Measurements from ENCODE around the gene LRRC47. TPM values are rescaled to one million over a fixed set of nuclear protein-coding genes. Genes with fewer than 3 reads are reported as not detected.

The LRRC47 gene
- total RNA-seq, 1 donor from 2014 or later: 54.7 TPM

DNA sequence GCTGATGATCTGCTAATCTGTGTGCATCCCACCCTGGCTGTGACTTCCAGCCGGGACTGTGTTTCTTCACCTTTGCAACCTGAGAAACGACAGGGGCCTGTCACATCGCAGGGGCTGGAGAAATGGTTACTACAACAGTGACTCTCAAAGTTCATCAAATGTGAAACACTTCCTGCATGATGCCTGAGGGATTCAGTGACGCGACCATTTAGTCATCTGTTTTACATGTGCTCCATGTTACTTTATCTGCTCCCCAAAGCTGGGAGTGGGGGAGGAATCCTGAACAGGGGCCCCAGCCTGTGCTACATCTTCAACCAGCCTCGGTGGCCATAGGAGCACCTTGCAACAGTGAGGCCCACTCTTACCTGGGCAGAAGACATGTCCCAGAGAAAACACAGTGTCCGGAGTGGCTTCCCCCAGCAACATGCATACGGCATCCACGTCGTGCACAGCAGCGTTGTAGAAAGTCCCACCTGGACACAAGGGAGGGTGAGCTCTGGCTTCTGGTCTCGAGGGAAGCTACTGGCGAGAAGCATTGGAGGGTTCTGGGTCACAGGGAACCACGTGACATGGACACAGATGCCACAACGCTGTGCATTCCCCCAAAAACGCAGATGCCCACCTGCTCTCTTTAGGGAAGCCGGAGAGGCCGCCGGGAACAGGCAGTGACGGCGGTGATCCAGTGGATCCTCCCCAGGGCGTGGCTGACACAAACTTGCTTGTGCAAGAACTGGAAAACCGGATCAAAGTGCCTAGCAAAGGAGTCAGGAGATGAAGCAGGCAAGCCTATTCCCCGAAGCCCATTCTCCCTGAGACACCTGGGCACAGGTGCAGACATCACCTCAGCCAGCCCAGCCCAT, 53.6 kb downstream of the LRRC47 start:
- DNase-seq (peak; percentile 37), ATAC-seq (ENCODE audit: poor library complexity) (no peak)
- intact Hi-C loops (cut with DNase I): no loop called here

DNA sequence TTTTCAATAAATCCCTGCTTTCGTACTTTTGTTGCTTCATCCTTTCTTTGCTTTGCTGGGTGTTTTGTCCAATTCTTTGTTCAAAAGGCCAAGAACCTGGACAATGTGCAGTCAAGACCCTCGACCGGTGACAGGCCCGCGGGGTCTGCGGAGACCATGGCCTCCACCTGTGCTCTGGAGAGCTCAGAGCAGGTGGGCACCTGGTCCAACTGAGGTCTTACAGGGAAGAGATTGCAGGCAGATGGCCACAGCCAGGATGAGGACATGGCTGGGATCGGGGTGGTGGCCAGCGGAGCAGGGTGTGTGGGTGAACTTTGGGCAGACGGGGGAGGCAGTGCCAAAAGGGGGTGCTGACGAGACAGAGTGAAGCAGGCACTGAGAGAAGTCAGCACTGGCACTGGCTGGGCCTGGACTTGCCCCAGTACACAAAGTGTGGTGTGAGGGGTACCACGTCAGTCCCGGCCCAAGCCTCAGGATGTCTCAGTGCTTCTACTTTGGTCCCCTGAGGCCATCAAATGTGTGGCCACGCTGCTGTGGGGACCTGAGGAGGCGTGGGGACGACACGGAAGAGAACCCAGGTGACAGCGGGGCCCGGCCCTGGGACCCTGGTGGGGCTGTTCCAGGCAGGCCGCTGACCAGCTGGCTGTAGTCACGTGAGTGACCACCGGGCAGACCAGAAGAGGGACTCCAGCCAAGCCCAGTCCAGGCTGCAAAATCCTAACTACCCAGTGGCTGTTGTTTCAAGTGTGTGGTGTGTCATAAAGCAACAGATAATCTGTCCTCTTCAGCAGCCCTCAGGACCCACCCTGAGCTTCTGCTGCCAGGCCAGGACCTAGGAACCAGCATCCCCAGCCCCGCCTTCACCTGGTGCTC, 54.5 kb downstream of the LRRC47 start:
- DNase-seq: peak; percentile 28
- ATAC-seq (ENCODE audit: poor library complexity): no peak

DNA sequence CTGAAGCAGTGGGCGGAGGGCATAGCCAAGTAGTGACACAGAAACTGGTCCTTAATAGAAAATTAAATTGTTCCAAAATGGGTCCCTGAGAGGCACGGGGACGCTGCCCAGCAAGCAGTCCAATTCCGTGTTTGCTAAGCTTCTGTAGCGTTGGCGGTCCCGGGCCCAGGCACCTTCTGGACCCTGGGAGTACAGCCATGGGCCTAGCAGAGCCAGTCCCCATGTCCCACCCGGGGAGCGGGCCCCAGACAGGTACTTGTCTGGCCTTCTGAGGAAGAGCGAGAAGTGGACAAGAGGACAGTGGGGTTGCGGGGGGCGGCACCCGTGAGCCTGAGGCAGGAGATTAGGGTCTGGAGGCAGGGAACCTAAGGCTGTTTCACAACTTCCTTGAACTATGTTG, 55.5 kb downstream of the LRRC47 start:
- intact Hi-C loops (cut with DNase I): no loop called here
- ATAC-seq (ENCODE audit: poor library complexity) (no peak), DNase-seq (no peak)

More for the DNA sequence above, 54.5 kb downstream of the LRRC47 start:
- intact Hi-C loops (cut with DNase I): no loop called here

DNA sequence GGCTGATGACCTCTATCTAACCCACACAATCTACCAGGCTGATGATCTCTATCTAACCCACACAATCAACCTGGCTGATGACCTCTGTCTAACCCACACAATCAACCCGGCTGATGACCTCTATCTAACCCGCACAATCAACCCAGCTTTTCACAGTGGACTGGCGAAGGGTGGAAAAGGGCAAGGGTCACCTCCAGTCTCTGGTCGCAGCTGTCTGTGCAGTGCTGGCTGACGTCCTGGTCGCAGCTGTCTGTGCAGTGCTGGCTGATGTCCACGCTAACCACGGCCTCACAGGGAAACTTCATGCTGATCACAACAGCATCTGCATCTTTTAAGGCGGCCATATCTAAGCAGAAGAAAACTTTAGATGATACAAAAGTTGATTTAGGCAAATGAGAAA, 56.3 kb downstream of the LRRC47 start:
- ATAC-seq (ENCODE audit: poor library complexity) (no peak), DNase-seq (peak; percentile 39)
- intact Hi-C loops (cut with DNase I): no loop called here

DNA sequence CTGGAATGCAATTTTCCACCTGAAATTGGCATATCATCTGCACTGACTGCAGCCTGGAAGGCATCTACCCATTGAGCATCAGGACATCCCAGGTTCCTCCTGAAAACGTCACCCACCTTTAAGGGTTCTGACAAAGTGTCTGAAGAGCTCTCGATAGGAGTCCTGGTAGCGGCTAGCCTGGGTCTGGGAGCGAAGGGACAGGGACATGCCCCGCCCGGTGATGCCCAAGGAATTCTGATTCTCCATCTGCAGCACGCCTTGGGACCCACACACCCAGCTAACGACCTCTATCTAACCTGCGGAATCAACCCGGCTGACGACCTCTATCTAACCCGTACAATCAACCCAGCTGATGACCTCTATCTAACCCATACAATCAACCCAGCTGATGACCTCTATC, 57.4 kb downstream of the LRRC47 start:
- DNase-seq (no peak), ATAC-seq (ENCODE audit: poor library complexity) (no peak)
- intact Hi-C loops (cut with DNase I): no loop called here

DNA sequence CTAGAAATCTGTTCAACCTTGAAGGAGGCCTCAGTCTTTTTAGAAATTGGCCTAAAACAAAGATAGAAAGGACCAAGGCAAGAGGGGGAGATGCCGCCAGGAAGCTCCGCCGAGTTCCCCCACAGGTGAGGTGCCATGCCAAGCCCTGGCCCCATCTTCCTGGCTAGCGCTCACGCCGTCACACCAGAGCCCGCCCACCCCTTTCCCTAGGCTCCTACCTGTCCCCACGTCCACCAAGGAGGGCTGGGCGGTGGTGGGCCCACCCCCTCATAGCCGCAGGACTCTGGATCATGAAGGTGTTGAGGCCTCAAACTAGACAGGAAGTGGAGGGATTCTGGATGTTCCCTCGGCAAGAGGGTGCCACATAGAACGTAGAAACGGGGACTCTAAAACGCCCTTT, 59.6 kb downstream of the LRRC47 start:
- DNase-seq (no peak), ATAC-seq (ENCODE audit: poor library complexity) (no peak)
- intact Hi-C loops (cut with DNase I): no loop called here

DNA sequence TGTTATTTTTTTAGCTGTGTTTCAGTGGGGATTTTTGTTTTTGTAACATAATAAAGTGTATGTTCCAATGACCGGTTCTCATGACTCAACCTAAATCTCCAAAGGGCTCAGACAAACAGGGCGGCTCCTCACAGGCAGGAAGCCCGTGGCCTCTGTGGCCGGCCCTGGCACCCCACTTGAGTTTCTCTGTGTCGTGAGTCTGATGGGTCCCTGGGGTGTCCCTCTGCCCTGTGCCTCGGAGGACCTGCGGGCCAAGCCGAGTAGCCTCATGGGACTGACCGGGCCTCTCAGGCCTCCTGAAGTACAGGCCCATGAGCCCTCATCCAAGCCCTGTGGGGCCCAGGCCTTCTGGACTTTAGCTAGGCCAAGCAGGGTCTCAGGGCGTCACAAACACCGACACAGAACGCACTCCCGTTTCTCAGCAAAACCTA, 60.2 kb downstream of the LRRC47 start:
- intact Hi-C loops (cut with DNase I): no loop called here
- DNase-seq (peak; percentile 43), ATAC-seq (ENCODE audit: poor library complexity) (no peak)

DNA sequence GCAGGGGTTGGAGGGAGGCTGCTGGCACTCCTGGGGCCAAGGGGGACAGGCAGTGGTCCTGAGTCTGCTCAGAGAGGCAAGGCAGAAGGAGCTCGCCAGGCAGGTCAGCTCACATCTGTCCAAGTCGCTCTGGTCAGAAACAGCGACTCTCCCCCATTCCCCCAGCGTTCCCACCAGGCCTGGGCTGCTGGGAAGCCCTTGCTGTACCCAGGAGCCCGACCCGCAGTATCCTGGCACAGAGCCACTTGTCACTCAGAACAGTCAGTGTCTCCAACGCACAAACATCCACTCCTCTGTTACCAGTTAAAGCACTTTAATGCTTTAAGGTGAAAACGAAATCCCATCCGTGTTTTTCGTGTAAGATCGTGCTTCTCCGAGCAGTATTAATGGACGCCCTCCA, 60.6 kb downstream of the LRRC47 start:
- ATAC-seq (ENCODE audit: poor library complexity): no peak
- intact Hi-C loops (cut with DNase I): no loop called here
- DNase-seq: no peak

DNA sequence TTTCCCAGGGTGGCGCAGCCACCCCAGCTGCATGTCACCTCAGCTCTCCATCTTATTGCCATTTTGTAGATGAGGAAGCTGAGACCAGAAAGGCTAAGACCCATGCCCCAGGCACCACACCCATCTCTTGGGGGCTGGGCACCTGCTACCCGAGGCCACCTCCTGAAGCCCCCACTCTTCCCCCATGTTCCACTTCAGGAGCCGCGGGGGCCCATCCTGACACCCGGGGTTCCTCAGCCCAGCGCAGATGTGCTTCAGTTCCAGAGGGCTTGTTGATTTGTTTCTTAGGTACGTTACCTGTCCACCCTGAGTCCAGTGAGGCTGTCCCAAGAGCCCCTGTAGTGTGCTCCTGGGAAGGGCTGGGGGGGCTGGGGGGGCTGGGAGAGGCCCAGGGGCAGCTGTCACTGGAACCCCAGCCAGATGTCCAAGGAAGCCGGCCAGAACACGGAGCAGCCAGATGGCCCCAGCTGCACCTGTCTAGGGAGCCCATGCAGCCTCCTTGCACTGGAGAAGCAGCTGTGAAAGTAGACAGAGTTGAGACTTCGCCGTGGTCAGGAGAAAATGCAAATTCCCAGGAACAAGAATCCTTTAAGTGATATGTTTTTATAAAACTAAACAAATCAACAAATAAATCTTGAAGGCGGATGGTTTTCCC, 61.1 kb downstream of the LRRC47 start:
- intact Hi-C loops (cut with DNase I): no loop called here
- no peak for DNase-seq
- ATAC-seq (ENCODE audit: poor library complexity): no peak

DNA sequence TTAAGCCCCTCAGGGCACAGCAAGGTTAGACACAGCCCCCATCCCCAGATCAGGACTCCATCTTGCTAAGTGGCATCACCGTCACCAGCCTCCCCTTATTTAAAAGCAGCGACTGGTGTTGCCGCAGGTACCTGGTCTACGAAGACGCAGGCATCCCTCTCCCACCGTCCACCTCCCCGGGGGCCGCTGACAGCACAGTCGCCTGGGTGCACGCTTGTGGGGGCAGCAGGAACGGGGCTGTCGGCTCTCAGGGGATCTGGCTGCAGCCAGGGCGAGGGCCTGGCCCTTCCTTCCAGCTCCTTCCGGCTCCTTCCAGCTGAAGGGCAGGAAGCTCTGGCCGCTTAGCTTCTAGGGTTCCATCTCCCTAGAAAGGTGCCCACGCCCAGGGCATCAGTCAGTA, 61.7 kb downstream of the LRRC47 start:
- intact Hi-C loops (cut with DNase I): no loop called here
- DNase-seq: no peak
- ATAC-seq (ENCODE audit: poor library complexity): no peak

DNA sequence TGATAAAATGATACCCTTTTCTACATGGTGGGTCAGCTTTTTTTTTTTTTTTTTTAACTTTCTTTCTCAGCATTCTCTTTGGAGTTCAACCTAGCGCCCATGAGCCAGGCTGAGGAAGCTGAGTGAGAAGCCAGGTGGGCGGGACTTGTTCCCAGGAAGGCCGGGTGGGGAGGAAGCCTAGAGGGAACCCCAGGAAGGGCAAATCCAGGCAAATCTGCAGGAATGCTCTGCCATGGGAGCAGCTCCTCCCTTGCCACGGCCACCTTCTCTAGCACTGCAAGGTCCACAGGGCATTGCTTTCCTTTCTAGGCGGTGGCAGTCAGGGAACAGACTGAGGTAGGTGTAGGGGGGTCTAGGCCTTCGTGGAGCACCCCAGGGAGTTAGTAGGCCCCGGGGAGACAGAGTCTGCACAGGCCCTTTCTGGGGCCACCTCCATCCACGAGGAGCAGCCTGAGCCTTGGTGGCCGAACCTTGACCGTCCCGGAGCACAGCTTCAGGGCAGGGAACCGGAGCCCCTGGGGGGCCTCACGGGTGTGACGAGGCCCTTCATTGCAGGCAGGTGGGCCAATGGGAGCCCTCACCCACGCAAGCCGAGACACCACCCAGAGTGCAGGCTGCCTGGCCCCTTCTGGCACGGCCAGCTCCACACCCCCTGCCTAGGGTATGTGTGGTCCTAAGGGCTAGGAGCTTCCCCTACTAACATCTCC, 62.3 kb downstream of the LRRC47 start:
- intact Hi-C loops (cut with DNase I): no loop called here
- no peak for ATAC-seq (ENCODE audit: poor library complexity)
- no peak for DNase-seq

DNA sequence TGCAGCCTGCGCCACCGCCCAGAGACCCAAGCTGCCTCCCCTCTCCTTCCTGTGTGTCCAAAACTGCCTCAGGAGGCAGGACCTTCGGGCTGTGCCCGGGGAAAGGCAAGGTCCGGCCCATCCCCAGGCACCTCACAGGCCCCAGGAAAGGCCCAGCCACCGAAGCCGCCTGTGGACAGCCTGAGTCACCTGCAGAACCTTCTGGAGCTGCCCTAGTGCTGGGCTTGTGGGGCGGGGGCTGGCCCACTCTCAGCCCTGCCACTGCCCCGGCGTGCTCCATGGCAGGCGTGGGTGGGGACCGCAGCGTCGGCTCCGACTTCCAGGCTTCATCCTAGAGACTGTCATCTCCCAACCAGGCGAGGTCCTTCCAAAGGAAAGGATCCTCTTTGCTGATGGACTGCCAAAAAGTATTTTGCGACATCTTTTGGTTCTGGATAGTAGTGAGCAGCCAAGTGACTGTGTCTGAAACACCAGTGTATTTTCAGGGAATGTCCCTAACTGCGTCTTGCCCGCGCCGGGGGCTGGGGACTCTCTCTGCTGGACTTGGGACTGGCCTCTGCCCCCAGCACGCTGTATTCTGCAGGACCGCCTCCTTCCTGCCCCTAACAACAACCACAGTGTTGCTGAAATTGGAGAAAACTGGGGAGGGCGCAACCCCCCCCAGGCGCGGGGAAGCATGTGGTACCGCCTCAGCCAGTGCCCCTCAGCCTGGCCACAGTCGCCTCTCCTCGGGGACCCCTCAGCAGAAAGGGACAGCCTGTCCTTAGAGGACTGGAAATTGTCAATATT, 63.0 kb downstream of the LRRC47 start:
- intact Hi-C loops (cut with DNase I): no loop called here
- no peak for DNase-seq
- ATAC-seq (ENCODE audit: poor library complexity): no peak

DNA sequence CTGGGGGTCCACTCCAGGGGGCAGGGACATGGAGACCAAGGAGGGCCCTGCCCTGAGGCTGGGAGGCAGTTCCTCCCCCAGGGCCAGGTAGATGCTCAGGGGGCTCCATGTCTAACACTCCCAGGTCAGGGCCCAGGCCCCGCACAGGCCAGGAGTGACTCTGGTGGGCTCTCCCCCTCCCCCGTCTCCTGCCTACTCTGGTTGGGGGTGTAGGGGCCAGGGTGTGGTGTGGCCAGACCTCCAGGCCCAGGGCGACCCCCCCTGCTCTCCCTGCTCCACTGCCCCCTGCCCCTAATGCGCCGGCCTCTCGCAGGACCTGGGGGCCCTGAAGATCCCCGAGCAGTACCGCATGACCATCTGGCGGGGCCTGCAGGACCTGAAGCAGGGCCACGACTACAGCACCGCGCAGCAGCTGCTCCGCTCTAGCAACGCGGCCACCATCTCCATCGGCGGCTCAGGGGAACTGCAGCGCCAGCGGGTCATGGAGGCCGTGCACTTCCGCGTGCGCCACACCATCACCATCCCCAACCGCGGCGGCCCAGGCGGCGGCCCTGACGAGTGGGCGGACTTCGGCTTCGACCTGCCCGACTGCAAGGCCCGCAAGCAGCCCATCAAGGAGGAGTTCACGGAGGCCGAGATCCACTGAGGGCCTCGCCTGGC, 63.7 kb downstream of the LRRC47 start:
- DNase-seq (no peak), ATAC-seq (ENCODE audit: poor library complexity) (peak; percentile 17)
- intact Hi-C loops (cut with DNase I): no loop called here

DNA sequence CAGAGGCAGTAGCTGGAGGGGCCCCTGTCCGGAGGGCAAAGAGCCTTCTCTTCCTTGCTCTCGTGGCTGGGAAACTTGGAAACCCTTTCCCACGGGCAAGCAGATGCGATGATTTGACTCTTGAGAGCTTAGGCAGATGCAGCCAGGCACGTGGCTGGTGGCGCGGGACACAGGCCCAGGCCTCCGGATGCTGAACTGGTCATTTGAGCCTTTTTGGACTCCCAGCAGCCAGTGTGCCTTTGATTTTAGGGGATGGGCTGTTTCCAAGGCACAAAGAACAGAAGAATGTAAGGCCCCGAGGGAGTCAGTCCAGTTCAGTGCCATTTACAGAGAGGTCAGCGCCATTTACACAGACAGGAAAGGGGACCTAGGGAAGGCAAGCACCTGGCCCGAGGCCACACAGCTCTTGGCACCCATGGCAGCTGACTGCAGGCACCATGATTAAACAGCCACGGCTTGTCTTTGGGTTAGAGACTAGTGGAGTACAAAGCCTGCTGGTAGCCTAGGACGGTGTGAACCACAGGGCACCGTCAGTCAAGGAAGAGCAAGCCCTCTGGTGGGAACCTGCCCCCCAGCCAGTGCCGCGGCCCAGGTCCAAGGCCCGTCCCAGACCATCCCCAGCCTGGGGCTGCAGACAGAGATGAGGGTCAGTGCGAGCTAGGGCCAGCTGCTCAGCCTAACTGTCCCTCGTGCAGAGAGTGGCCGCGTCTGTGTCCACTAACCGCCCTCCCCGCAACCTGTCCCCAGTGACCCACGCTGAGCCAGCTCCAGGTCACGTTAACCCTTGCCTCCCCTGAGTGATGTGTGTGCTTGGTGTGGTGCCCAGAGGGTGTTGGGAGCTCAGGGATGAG, 64.5 kb downstream of the LRRC47 start:
- intact Hi-C loops (cut with DNase I): no loop called here
- DNase-seq (no peak), ATAC-seq (ENCODE audit: poor library complexity) (no peak)

DNA sequence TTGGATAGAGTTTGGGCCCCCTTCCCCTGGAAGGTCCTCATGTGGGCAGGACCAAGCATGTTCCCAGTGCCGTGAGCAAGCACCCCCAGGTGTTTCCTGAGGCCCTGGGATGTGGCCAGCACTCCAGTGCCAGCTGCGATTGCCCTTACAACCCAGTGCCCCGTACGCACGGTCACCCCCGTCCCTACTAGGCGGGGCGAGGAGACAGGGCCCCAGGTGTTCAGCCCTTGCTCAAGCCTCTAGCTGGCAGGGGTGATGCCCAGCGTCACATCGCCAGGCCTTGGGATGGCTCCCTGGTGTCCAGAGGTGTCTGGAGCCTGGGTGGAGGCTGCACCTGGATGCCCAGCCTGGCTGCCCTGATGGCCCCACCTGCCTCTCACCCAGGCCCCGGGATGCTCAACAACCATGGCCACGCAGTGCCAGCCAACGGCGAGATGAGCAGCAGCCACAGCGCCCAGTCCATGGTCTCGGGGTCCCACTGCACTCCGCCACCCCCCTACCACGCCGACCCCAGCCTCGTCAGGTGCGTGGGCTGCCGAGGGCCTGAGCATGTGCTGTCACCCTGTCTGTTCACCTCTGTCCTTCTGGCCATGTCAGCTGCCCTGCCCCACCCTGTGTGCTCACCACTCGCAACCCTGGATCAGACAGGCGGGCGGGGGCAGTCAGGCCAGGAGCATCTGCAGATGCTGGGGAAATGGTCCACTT, 65.6 kb downstream of the LRRC47 start:
- DNase-seq (no peak), ATAC-seq (ENCODE audit: poor library complexity) (no peak)
- intact Hi-C loops (cut with DNase I): no loop called here
